Measurements from ENCODE around the gene TRMT2A.
"Not testable (repeated sequence)": the region's sequence is repeated elsewhere in the genome, so short reads cannot be mapped to it uniquely, and the experiment has no call there.

The TRMT2A gene

GRCh38 chr22:20069331-20070042, 47.5 kb downstream of the TRMT2A start:
- no peak for ATAC-seq
- TF ChIP-seq, protein P1, sequence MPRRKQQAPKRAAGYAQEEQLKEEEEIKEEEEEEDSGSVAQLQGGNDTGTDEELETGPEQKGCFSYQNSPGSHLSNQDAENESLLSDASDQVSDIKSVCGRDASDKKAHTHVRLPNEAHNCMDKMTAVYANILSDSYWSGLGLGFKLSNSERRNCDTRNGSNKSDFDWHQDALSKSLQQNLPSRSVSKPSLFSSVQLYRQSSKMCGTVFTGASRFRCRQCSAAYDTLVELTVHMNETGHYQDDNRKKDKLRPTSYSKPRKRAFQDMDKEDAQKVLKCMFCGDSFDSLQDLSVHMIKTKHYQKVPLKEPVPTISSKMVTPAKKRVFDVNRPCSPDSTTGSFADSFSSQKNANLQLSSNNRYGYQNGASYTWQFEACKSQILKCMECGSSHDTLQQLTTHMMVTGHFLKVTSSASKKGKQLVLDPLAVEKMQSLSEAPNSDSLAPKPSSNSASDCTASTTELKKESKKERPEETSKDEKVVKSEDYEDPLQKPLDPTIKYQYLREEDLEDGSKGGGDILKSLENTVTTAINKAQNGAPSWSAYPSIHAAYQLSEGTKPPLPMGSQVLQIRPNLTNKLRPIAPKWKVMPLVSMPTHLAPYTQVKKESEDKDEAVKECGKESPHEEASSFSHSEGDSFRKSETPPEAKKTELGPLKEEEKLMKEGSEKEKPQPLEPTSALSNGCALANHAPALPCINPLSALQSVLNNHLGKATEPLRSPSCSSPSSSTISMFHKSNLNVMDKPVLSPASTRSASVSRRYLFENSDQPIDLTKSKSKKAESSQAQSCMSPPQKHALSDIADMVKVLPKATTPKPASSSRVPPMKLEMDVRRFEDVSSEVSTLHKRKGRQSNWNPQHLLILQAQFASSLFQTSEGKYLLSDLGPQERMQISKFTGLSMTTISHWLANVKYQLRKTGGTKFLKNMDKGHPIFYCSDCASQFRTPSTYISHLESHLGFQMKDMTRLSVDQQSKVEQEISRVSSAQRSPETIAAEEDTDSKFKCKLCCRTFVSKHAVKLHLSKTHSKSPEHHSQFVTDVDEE (CRISPR knock-in tag; IDR thresholded peaks at IDR 0.05): no peak
- no peak for TF ChIP-seq ZFP3 (CRISPR knock-in tag; IDR thresholded peaks at IDR 0.05)
- no peak for TF ChIP-seq TCF4 (CRISPR knock-in tag; IDR thresholded peaks at IDR 0.05; ENCODE audit: borderline replicate concordance)
- TF ChIP-seq RARB (CRISPR knock-in tag; IDR thresholded peaks at IDR 0.05): no peak
- TF ChIP-seq CSDC2 (CRISPR knock-in tag; IDR thresholded peaks at IDR 0.05): no peak
- no peak for TF ChIP-seq ZC3H10 (CRISPR knock-in tag; IDR thresholded peaks at IDR 0.05)
- no peak for TF ChIP-seq ZFP30 (CRISPR knock-in tag; IDR thresholded peaks at IDR 0.05)
- TF ChIP-seq ZNF565 (CRISPR knock-in tag; conservative IDR thresholded peaks at IDR 0.05; ENCODE audit: low read depth): no peak
- no peak for TF ChIP-seq TOX (CRISPR knock-in tag; IDR thresholded peaks at IDR 0.05; ENCODE audit: borderline replicate concordance)
- TF ChIP-seq, protein P2, sequence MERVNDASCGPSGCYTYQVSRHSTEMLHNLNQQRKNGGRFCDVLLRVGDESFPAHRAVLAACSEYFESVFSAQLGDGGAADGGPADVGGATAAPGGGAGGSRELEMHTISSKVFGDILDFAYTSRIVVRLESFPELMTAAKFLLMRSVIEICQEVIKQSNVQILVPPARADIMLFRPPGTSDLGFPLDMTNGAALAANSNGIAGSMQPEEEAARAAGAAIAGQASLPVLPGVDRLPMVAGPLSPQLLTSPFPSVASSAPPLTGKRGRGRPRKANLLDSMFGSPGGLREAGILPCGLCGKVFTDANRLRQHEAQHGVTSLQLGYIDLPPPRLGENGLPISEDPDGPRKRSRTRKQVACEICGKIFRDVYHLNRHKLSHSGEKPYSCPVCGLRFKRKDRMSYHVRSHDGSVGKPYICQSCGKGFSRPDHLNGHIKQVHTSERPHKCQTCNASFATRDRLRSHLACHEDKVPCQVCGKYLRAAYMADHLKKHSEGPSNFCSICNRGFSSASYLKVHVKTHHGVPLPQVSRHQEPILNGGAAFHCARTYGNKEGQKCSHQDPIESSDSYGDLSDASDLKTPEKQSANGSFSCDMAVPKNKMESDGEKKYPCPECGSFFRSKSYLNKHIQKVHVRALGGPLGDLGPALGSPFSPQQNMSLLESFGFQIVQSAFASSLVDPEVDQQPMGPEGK (CRISPR knock-in tag; IDR thresholded peaks at IDR 0.05; ENCODE audit: borderline replicate concordance): no peak
- no peak for TF ChIP-seq OSR1 (CRISPR knock-in tag; IDR thresholded peaks at IDR 0.05)
- TF ChIP-seq ISL1 (CRISPR knock-in tag; IDR thresholded peaks at IDR 0.05): no peak
- TF ChIP-seq ZNF70 (CRISPR knock-in tag; IDR thresholded peaks at IDR 0.05): no peak
- no peak for TF ChIP-seq POU6F1 (CRISPR knock-in tag; IDR thresholded peaks at IDR 0.05; ENCODE audit: borderline replicate concordance, low read depth)
- TF ChIP-seq ARNTL (CRISPR knock-in tag; IDR thresholded peaks at IDR 0.05; ENCODE audit: borderline replicate concordance, low read depth): no peak
- TF ChIP-seq CREB5 (CRISPR knock-in tag; IDR thresholded peaks at IDR 0.05; ENCODE audit: low read depth): no peak
- TF ChIP-seq GLIS3 (CRISPR knock-in tag; IDR thresholded peaks at IDR 0.05): no peak

GRCh38 chr22:20068640-20069039, 48.4 kb downstream of the TRMT2A start:
- TF ChIP-seq TOX (CRISPR knock-in tag; IDR thresholded peaks at IDR 0.05; ENCODE audit: borderline replicate concordance) (no peak), SNAI2 (CRISPR knock-in tag; IDR thresholded peaks at IDR 0.05) (no peak), ISL1 (CRISPR knock-in tag; IDR thresholded peaks at IDR 0.05) (no peak), ZNF70 (CRISPR knock-in tag; IDR thresholded peaks at IDR 0.05) (no peak)
- no peak for ATAC-seq

- not testable (repeated sequence) for ATAC-seq
Observed at GRCh38 chr22:20067384-20067682, 49.7 kb downstream of the TRMT2A start.

- no peak for ATAC-seq
- TF ChIP-seq CSDC2 (CRISPR knock-in tag; IDR thresholded peaks at IDR 0.05) (no peak), ZNF565 (CRISPR knock-in tag; conservative IDR thresholded peaks at IDR 0.05; ENCODE audit: low read depth) (no peak), TOX (CRISPR knock-in tag; IDR thresholded peaks at IDR 0.05; ENCODE audit: borderline replicate concordance) (no peak), PPARA (CRISPR knock-in tag; IDR thresholded peaks at IDR 0.05; ENCODE audit: borderline replicate concordance) (no peak), ZNF70 (CRISPR knock-in tag; IDR thresholded peaks at IDR 0.05) (no peak), ZC3H10 (CRISPR knock-in tag; IDR thresholded peaks at IDR 0.05) (no peak), ZFP30 (CRISPR knock-in tag; IDR thresholded peaks at IDR 0.05) (no peak)
Observed at GRCh38 chr22:20066617-20067383, 50.2 kb downstream of the TRMT2A start.
